Measurements from ENCODE around the gene RHOV. TPM values are rescaled to one million over a fixed set of nuclear protein-coding genes. Genes with fewer than 3 reads are reported as not detected.

Gene RHOV
- total and polyA plus RNA-seq, 10 of the 15 experiments (the other 5 are each of a cell fraction or from before 2014, with no cell fraction given), result 0.24 to 39.3 (median 9.3) TPM

DNA sequence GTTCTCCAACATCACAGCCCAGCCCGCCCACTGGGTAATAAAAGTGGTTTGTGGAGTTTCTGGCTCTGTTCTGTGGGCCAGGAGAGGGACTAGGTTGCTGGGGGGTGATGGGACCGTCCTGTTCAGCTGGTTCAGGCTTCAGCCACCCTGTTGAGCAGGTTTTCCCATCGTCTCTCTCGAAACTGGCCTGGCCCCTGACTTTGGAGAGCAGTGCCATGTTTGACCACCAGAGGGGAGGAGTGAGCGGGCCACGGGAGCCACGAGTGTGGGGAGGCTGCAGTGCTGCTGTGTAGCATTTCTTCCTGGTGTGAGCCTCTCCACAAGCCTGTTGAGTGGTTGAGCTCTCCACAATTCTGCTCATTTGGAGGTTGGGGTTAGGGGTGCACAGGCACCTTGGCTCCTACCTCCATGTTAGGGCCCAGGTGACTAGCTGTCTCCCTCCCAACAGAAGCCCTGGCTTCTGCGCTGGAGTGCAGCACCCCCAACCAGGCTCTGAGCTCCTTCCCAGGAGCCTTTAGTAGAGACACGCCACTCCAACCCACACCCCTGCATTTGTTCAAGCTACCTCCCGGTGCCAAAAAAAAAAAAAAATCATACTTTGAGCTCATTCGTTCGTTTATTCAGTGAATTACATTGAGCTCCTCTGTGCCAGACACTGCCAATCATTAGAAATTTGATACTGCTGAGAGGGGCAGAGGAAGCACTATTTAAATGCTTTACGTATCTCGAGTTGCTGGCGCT lies 16.3 kb downstream of the RHOV start (continued):
- TF ChIP-seq, protein P1, sequence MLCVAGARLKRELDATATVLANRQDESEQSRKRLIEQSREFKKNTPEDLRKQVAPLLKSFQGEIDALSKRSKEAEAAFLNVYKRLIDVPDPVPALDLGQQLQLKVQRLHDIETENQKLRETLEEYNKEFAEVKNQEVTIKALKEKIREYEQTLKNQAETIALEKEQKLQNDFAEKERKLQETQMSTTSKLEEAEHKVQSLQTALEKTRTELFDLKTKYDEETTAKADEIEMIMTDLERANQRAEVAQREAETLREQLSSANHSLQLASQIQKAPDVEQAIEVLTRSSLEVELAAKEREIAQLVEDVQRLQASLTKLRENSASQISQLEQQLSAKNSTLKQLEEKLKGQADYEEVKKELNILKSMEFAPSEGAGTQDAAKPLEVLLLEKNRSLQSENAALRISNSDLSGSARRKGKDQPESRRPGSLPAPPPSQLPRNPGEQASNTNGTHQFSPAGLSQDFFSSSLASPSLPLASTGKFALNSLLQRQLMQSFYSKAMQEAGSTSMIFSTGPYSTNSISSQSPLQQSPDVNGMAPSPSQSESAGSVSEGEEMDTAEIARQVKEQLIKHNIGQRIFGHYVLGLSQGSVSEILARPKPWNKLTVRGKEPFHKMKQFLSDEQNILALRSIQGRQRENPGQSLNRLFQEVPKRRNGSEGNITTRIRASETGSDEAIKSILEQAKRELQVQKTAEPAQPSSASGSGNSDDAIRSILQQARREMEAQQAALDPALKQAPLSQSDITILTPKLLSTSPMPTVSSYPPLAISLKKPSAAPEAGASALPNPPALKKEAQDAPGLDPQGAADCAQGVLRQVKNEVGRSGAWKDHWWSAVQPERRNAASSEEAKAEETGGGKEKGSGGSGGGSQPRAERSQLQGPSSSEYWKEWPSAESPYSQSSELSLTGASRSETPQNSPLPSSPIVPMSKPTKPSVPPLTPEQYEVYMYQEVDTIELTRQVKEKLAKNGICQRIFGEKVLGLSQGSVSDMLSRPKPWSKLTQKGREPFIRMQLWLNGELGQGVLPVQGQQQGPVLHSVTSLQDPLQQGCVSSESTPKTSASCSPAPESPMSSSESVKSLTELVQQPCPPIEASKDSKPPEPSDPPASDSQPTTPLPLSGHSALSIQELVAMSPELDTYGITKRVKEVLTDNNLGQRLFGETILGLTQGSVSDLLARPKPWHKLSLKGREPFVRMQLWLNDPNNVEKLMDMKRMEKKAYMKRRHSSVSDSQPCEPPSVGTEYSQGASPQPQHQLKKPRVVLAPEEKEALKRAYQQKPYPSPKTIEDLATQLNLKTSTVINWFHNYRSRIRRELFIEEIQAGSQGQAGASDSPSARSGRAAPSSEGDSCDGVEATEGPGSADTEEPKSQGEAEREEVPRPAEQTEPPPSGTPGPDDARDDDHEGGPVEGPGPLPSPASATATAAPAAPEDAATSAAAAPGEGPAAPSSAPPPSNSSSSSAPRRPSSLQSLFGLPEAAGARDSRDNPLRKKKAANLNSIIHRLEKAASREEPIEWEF (IDR thresholded peaks at IDR 0.05; ENCODE audit: insufficient replicate concordance, low read depth, low read length), result no peak
- peak; percentile 75 for TF ChIP-seq HDGF (IDR thresholded peaks at IDR 0.05)
- TF ChIP-seq NFYA (IDR thresholded peaks at IDR 0.05; ENCODE audit: borderline replicate concordance, low read depth, low read length), result no peak
- no peak for TF ChIP-seq TARDBP (IDR thresholded peaks at IDR 0.05; ENCODE audit: borderline replicate concordance)
- no peak for TF ChIP-seq HCFC1 (IDR thresholded peaks at IDR 0.05; ENCODE audit: low read length)
- TF ChIP-seq EP300 (IDR thresholded peaks at IDR 0.05; ENCODE audit: borderline replicate concordance in 1 of 2, control insufficient read depth in 1 of 2, low read depth in 2 of 2, low read length in 2 of 2), result no peak
- TF ChIP-seq RFX5 (IDR thresholded peaks at IDR 0.05; ENCODE audit: low read depth, low read length), result no peak
- TF ChIP-seq IKZF2 (IDR thresholded peaks at IDR 0.05), result no peak
